ENCODE data around the gene B3GALT5.

The B3GALT5 gene

GRCh38 chr21:39648879-39649278, 36.1 kb downstream of the B3GALT5 start:
- no peak for DNase-seq

- no peak for DNase-seq
These were observed 36.8 kb downstream of the B3GALT5 start for GRCh38 chr21:39649526-39649925.

GRCh38 chr21:39650306-39650705, 37.6 kb downstream of the B3GALT5 start:
- DNase-seq = no peak

GRCh38 chr21:39650801-39651200, 38.1 kb downstream of the B3GALT5 start:
- no peak for DNase-seq

- DNase-seq = no peak
These were observed 38.5 kb downstream of the B3GALT5 start for GRCh38 chr21:39651206-39651605.

- no peak for DNase-seq
These were observed 42.2 kb downstream of the B3GALT5 start for GRCh38 chr21:39654951-39655350.

GRCh38 chr21:39655589-39655988, 42.8 kb downstream of the B3GALT5 start:
- DNase-seq = no peak

GRCh38 chr21:39656209-39656608, 43.5 kb downstream of the B3GALT5 start:
- DNase-seq = no peak

GRCh38 chr21:39657091-39657689, 44.5 kb downstream of the B3GALT5 start:
- no peak for DNase-seq

GRCh38 chr21:39658066-39658465, 45.3 kb downstream of the B3GALT5 start:
- DNase-seq = no peak

- DNase-seq = no peak
These were observed 46.5 kb downstream of the B3GALT5 start for GRCh38 chr21:39659070-39659815.

GRCh38 chr21:39660191-39660980, 47.6 kb downstream of the B3GALT5 start:
- no peak for DNase-seq

GRCh38 chr21:39661121-39661520, 48.4 kb downstream of the B3GALT5 start:
- DNase-seq = no peak

- DNase-seq = no peak
These were observed 49.0 kb downstream of the B3GALT5 start for GRCh38 chr21:39661740-39662139.

- no peak for DNase-seq
These were observed 49.7 kb downstream of the B3GALT5 start for GRCh38 chr21:39662411-39662953.

- DNase-seq = no peak
These were observed 50.3 kb downstream of the B3GALT5 start for GRCh38 chr21:39663066-39663465.

GRCh38 chr21:39663742-39664492, 51.2 kb downstream of the B3GALT5 start:
- DNase-seq = no peak

- DNase-seq = no peak
These were observed 51.8 kb downstream of the B3GALT5 start for GRCh38 chr21:39664586-39664985.

GRCh38 chr21:39666026-39666425, 53.3 kb downstream of the B3GALT5 start:
- no peak for DNase-seq

- no peak for DNase-seq
These were observed 54.1 kb downstream of the B3GALT5 start for GRCh38 chr21:39666681-39667315.

- DNase-seq = no peak
These were observed 54.7 kb downstream of the B3GALT5 start for GRCh38 chr21:39667353-39667891.

GRCh38 chr21:39668369-39668768, 55.6 kb downstream of the B3GALT5 start:
- DNase-seq = no peak
